ENCODE measurements around the gene RPUSD1.

- TF ChIP-seq CTCF (IDR thresholded peaks at IDR 0.05; ENCODE audit: low read depth, low read length) (no peak), MAX (IDR thresholded peaks at IDR 0.05; ENCODE audit: low read depth, low read length) (no peak)
Observed at GRCh38 chr16:808085-808386, 19.9 kb upstream of the RPUSD1 start.
